HG02678 (cell line): ENCODE measurements around the gene TMEM239.
"Not testable (repeated sequence)": the region's sequence is repeated elsewhere in the genome, so short reads cannot be mapped to it uniquely, and the experiment has no call there.

Source experiments
- ATAC-seq: cut with Tn5 transposase; IDR thresholded peaks from one replicate; pipeline ENCODE4 v1.9.1; 2021; ENCODE audit warnings: mild to moderate bottlenecking, moderate library complexity; ENCODE audit not compliant: unreplicated experiment

TMEM239 gene

DNA sequence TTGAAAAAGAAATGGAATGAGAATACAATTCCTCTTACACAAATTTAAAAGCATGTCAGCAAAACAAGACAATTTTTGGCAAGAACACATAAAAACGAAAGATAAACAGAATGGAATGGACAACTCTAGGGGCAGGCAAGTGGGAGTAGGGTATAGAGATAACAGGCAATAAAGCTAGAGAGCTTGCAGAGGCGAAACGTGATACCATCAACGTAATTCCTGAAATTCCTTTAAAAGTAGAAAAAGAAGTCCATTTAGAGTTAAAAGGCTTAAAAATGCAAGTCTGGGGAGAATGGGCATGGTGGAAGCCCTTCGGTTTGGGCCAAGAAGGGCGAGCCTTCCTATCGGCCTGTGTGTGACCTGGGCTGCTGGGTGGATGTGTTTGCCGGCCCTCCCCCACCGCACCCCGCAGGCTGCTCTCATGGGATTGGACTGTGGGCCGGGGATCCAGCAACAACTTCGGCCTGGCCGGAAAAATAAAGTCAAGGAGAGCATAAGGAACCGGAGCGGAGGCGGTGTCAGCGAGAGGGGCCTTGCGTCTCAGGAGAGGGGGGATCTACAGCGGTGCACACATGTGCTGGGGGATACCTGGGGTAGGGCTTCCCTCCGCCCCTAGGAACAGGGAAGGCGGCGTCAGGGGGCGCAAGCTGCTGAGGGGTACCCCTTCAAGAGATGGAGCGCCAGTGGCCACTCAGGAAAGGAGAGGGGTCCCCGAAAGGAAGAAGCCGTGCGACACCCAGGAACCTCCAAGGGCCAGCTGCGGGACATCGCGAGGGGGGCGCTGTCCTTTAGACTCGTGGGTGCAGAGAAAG is 4.1 kb downstream of the TMEM239 start:
- no peak for ATAC-seq

DNA sequence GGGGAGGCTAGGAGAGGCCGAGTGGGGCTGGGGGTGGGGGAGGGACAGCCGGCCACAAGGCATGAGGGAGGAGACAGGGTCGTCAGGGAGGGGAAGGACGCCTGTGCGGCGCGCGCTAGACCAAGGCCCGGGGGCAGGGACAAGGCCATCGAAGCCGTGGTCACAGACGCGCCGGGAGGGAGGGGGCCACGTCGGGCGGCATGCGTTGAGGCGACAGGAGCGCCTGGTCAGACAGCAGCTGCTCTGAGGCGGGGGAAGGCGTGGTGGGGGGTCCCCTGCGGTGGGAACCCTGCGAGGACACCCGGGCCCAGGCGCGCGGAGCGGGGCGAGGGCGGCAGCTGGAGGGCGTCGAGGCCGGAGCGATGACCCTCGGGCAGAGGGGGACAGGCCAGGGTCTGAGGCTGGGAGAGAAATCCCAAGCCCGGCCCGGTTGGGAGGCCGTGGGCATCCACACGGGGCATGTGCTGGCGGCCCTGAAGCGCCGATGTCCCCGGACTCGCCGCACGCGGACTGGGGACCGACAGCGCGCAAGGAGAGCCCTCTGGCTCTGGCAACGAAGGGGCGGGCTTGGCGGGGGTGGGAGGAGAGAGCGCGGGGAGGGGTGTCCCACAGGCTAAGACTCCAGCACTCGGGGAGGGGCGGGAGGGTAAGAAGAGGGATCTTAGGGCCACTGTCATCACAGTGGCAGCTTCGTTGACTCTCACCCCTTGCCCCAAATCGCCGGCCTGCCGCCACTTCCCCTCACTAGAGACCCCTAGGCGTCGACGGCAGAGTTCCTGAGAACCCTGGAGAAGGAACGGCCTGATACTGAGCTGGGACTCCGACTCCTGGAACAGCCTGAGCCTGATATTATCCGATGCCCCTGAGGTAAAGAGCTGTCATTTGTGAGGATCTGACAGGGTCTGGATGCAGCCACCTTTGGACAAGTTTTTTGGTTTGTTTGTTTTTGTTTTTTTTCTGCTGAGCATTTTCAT is 5.0 kb downstream of the TMEM239 start:
- ATAC-seq, result no peak

DNA sequence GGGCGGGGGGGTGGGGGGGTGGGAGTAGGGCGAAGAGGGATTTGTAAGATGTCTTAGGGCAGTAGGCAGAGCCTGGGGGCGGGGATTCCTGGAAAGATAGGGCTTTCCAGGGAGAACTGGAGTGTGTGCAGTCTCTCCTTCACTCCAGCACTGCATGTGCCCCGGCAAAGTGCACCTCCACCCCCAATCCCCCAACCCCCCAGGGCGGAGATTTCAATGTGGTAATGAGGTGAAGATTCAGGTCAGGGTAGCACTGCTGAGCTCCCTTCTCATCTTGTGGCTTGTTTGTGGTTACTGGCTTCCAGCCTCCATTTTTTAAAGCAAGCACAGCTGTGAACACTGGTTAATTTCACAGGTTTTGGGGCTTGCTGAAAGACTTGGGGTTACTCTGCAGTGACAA is 5.9 kb downstream of the TMEM239 start:
- ATAC-seq, result no peak

DNA sequence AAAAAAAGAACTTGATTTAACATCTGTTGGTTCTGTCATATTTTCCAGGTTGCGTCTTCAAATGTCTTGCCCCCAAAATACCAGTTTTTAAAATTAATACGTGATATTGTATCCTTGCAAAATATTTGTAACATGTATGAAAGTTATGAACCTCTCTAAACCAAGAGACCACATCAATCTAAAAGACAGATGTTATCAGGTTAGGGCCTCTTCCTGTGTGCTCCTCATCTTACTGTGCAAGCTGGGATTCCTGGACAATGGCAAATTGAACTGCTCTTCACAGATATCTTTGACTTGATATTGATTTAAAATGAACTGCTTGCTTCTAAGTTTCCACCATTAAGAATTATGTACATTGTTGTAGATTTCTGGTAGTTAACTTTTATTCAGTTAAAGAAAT is 9.6 kb downstream of the TMEM239 start:
- no peak for ATAC-seq

DNA sequence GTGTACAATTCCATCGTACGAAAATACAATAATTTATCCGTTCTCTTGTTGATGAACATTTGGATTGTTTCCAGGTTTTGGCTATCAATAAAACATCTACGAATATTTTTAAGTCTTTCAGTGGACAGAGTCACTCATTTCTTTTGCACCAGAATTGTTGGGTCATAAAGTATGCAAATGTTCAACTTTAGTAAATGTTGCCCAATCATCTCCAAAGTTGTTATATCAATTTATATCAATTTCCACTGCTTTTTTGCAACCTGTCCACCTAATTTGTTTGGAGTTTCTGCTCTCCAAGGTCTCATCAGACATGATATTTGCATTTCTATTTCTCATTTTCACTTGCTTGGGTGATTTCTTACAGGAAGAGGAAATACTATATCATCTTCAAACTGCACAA is 10.5 kb downstream of the TMEM239 start:
- ATAC-seq, result no peak

DNA sequence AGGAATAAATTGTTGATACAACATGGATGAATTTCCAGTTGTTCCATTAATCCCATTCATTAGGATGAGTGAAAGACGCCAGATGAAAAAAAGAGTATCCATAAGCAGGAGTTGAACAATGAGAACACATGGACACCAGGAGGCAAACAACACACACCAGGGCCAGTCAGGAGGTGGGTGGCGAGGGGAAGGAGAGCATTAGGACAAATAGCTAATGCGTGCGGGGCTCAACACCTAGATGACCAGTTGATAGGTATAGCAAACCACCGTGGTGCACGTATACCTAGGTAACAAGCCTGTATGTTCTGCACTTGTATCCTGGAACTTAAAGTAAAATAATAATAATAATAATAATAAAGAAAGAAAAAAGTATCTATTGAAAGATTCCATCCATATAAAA is 13.2 kb downstream of the TMEM239 start:
- no peak for ATAC-seq

DNA sequence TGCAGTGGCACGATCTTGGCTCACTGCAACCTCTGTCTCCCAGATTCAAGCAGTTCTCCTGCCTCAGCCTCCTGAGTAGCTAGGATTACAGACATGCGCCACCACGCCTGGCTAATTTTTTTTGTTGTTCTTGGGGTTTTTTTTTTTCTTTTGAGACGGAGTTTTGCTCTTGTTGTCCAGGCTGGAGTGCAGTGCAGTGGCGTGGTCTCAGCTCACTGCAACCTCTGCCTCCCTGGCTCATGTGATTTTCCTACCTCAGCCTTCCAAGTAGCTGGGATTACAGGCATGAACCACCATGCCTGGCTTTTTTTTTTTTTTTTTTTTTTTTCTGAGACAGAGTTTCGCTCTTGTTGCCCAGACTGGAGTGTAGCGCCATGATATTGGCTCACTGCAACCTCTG is 15.0 kb downstream of the TMEM239 start:
- ATAC-seq, result not testable (repeated sequence)

DNA sequence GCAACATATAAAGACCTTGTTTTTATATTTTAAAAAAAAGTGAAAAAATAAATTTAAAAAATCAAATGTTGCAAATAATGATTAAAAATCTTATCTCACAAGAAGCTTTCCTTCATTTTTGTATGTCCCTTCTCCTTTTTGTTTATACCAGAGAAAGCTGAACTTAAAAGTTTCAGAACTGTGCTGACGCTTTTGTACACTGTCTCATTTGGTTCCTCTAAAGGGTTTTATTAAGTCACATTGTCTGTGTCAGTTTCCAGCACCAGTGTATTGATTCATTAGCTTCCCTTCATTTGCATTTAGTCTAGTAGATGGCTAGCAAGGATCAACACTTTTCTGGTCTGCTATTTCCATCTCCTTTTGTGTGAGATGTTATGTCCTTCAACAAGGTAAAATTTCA is 17.6 kb downstream of the TMEM239 start:
- ATAC-seq, result no peak

DNA sequence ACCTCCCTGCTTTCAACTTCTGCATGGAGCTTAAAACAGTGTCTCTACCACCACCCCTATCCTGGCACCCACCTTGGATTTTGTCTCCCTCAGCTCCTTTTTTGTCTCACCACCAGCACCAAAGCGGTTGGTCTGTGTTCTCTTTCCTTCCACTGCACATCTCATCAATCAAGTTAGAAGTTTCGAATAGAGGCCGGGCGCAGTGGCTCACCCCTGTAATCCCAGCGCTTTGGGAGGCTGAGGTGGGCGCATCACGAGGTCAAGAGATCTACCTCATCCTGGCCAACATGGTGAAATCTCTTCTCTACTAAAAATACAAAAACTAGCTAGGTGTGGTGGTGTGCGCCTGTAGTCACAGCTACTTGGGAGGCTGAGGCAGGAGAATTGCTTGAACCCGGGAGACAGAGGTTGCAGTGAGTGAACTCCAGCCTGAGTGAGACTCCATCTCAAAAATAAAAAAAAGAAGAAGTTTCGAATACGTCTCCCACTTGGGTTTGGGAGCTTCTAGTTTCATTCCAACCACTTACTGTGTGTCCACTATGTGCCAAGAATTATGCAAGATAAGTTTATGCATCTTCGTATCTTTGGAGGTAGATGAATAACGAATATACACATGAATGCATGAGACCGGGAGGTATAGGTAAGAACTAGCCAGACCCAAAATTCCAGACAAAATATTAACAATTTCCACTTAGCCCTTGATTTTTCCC is 18.4 kb downstream of the TMEM239 start:
- no peak for ATAC-seq

DNA sequence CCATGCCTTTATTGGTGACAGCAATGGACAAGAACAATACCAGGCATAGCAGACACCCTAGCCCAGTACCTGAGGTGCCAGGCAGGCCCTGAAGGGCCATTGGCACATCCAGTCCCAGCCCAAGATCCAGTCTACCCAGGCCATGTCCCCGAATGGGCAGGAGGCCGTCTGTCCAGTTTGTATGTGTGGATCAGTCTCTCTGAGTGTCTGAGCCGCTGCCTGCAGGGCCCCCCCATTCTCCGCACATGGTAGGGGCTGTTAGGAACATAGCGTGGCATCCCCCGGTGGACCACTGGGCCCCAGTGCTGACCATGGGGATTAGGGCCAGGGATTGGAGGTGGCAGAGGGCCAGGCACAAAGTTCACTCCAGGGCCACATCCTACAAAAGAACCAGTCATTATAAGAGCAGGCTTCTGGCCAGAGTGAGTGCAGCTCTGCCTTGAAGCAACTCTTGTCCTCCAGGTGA is 19.2 kb downstream of the TMEM239 start:
- ATAC-seq, result no peak

DNA sequence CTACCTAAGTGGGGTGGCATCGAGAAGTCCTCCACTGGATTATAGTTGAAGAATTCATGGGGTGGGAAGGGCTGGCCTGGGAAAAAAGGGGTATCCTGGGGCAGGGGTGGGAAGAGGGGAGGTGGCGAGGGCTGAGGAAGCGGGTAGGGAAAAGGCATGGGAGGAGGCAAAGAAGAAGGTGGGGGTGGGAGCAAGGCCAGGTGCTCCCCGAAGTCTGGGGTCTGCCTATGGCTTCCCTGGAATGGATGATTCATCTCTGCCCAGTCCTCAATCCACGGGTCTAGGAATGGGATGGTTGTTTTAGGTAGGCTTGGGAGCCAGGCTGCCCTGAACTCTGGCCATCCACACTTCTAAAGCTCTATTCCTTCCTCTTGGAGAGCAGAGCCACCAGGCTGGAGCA is 19.9 kb downstream of the TMEM239 start:
- no peak for ATAC-seq

DNA sequence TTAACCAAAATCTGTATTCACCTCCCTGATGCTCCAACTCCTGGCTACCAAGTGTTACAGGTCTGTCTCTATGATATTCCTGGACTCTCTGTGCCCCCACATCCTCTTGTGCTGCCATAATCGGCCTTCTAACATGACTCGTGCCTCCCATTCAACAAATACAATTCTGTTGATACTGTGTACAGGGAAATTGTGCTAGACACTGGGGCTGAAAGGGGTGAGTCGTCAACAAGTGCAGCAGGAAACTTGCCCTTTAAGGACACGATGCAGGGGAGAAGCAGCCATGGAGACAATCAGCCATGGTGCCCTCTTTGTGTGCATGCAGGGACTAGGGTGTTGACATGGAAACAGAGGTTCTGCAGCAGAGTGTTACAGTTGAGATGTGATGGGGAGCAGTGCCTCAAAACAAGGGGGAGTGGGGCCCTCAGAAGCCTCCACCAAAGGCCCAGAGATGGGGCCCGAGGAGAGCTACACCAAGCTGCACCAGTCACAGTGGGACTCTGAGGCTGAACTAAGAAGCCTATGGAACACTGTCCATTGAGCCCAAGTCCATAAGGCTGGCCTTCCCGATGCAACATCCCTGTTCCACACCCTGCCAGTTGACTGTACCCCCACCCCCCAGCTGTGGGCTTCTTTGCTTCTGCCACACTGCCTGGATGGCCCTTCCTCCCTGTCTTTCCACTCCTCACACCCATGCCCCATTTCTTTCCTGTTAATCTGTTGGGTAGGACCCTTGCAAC is 21.2 kb downstream of the TMEM239 start:
- ATAC-seq, result no peak

DNA sequence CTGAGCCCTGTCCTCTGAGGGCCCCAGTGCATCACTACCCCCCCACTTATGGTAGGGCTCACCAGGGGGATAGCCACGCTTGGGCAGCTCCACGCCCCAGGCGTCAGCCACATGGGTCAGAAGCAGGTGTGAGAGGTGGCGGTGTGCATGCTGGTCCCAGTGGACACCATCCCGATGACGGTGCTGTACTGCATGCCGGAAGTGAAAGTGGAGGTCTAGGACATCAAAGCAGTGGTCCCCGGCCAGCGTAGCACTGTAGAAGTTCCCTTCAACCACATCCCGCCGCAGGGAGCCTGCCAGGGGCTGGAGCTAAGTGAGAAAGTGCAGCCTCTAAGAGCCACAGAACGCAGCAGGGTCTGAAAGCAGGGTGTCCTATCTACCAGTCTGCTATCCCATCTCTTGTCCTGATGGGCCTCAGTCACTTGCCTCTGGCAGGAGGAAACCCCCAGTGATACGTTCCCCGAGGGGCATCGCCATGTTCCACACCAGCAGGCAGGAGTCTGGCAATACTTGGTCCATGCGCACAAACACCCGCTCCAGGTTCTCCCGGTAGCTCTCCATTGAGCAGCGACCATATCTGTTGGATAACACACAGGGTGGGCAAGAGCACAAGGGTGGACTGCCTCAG is 22.1 kb downstream of the TMEM239 start:
- ATAC-seq, result no peak

DNA sequence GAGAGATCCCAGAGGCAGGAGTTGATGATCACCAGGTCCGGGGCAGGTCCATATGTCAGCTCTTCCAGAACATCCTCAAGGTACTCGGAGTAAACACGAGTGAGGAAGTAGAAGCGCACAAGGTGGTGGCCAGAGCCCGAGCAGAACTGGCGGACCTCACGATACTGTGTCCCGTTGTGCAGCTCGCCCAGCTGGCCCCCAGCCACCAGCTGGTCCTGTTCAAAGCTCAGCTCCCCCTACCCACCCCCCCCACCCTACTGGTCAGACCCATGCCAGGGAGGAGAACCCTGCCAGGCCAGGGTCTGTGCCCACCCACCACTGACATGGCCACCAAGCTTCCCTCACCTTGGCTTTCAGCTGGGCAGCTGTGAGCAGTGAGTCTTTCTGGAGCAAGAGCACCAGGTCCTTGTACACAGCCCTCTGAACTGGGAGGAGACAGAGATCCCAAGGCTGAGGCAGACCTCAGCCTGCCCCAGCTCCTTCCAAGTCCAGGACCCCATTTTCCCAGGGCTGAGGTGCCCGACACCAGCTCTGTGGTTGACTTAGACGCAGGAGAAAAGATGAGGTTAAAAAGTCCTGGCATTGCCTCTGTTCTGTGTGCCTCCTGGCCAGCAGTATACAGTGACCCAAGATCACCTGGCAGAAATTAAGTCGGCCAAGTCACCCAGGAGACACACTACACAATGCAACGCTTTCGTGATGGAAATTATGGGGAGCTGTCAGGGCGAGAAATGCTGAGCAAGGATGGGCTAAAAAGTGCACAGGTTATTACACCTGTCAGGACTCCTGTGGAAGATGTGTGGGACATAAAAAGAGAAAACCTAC is 22.9 kb downstream of the TMEM239 start:
- ATAC-seq, result no peak

DNA sequence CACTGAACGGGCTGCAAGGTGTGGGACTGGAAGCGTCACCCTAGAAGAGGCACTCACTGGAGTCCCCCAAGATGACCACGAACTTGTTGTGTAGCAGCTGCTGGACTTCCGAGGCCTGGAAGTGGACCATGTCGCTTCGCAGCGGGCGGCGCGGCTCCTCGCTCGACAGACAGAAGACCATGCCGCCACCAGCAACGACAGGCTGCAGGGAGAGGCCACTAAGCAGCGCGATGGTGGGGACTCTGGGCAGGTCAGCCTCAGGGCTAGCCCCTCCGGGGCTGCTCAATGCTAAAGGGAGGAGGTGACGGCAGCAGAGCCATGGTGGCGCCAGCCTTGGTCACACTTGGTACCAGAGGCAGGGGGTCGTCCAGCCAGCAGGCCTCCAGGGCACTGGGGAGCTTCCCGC is 23.6 kb downstream of the TMEM239 start:
- no peak for ATAC-seq

DNA sequence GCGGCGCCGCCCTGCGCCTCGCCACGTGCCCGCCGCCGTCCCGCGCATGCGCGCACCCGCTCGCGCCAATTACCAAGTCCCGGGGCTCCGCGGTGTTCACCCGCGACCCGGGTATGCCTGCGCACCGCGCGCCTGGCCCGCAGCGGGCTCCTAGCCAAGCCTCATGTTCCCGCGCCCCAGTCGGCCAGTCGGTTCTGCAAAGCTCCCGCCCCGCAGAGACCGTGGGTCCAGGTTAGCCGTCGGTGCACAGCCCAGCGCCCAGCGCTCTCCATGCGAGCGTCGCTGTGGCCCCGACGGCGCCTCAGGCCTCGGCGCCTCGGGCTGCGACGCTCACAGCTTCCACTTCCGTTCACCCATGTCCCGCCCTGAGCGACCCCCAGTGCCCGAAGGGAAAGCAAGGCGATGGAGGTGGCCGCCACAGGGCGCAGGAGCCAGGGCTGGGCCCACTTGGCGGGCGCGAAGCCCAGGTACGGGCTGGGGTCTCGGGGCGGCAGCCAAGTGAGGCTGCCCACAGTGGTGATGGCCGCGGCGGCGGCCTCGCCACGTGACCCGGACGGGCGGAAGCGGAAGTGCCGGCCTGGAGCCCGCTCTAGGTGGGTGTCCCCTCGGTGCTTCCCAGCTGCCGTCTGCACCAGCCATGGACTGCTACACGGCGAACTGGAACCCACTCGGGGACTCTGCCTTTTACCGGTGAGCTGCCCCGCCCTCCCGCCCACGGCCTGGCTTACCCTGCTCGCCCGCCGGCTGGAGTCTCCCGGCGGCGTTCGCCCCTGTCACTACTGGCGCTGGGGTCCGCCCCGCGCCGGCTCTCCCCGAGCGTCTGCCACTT is 24.2 kb downstream of the TMEM239 start, which contains the start of the genes PCED1A and VPS16:
TSS of gene PCED1A (minus strand) at position 518 of the 829 bp plus-strand sequence. CDS start 743 bp downstream, outside the sequence.
TSS of gene VPS16 (plus strand) at position 608 of the 829 bp plus-strand sequence. CDS start at position 638, 30 bp downstream.
- ATAC-seq, result peak; percentile 97

DNA sequence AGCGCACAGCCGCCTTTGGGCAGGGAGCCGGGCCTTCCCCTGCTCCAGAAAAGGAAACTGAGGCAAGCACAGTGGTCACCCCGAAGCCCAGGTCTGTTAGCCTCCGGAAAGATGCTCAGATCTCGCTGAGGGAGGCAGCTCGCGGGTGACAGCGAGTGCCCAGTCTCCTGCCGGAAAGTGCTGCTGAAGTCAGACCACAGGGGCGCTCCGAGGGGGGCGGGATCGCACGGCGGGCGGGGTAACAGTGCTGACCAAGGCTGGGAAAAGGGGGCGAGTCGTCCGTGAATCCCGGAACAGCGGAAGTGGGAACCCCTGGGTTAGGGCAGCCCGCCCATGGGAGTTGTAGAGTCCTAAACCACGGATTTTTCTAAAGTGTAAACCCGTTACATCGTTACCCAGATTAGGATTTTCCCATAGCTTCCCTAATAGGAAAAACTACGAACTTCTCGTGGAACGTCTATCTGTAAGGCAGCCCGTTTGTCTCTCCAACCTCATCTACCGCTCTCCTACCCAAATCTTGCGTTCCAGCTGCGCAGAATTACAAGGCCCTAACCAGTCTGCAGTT is 24.9 kb downstream of the TMEM239 start:
- peak; percentile 32 for ATAC-seq

DNA sequence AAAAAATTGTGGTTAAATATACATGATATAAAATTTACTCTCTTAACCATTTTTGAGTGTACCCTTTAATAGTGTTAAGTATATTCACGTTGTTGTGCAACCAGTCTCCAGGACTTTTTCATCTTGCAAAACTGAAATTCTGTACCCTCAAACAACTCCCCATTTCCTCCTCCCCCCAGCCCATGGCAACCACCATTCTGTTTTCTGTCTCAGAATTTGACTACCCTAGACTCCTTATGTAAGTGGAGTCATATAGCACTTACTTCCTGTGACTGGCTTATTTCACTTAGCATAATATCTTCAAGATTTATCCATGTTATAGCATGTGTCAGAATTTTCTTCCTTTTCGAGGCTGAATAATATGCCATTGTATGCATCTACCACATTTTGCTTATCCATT is 29.4 kb downstream of the TMEM239 start:
- no peak for ATAC-seq
